Measurements from ENCODE around the gene MPLKIP. TPM values are rescaled to one million over a fixed set of nuclear protein-coding genes. Genes with fewer than 3 reads are reported as not detected.
"Not testable (repeated sequence)": the region's sequence is repeated elsewhere in the genome, so short reads cannot be mapped to it uniquely, and the experiment has no call there.

The MPLKIP gene
- total RNA-seq, 1 experiment from 2014 or later, result 43.8 TPM

DNA sequence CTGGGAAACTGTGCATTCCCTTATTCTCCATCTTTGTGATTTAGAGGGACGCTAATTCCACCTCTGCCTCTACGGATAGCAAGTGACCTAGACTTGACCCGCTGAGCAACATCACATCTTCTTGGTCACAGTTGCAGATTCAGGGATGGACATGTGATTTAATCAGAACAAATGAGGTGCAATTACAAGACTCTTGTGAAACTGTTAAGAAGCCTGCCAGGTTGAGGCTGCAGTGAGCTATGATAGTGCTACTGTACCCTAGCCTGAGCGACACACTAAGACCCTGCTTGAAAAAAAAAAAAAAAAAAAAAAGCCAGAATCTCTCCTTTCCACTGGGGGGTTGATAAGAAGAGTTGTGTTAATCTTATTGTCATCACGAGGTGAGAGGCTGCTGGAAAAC lies 14.4 kb downstream of the MPLKIP start:
- TF ChIP-seq EZH2 (IDR thresholded peaks at IDR 0.05; ENCODE audit: borderline replicate concordance, low read depth, low read length, poor library complexity, severe bottlenecking) (no peak), CTCF (conservative IDR thresholded peaks at IDR 0.05; ENCODE audit: low read depth, low read length) (no peak)
- Histone ChIP-seq H3K27me3 (replicated peaks; ENCODE audit: insufficient read depth, low read depth, low read length, poor library complexity) (no peaks in the 10 kb centered on the region), H3K4me1 (ENCODE audit: insufficient read depth, low read length, poor library complexity, severe bottlenecking) (no peaks in the 10 kb centered on the region), H3K27ac (ENCODE audit: low read depth, low read length, poor library complexity, severe bottlenecking) (no peak overlapping the region), H3K4me3 (ENCODE audit: low read depth, low read length, poor library complexity, severe bottlenecking) (no peak overlapping the region), H3K9me3 (ENCODE audit: low read depth, low read length, poor library complexity, severe bottlenecking) (no peaks in the 10 kb centered on the region), H3K36me3 (ENCODE audit: insufficient read depth, low read length, poor library complexity, severe bottlenecking) (no peaks in the 10 kb centered on the region)
- ChIA-PET POLR2A (ENCODE audit: low non-redundant PET) (no interaction called here), CTCF (no interaction called here)
- no peak for DNase-seq (ENCODE audit: low spot score)
- intact Hi-C loops (cut with micrococcal nuclease; ENCODE audit: unreplicated experiment), result no loop called here
- no TSS peak for BruUV-seq (replicated peaks)

GRCh38 chr7:40118201-40118600 lies 16.2 kb downstream of the MPLKIP start:
- intact Hi-C loops (cut with micrococcal nuclease; ENCODE audit: unreplicated experiment); H3K36me3 ChIP-seq (ENCODE audit: insufficient read depth, low read length, poor library complexity, severe bottlenecking); POLR2A ChIA-PET (ENCODE audit: low non-redundant PET); H3K4me1 ChIP-seq (ENCODE audit: insufficient read depth, low read length, poor library complexity, severe bottlenecking); H3K27me3 ChIP-seq (replicated peaks; ENCODE audit: insufficient read depth, low read depth, low read length, poor library complexity); BruUV-seq (replicated peaks); H3K27ac ChIP-seq (ENCODE audit: low read depth, low read length, poor library complexity, severe bottlenecking); H3K9me3 ChIP-seq (ENCODE audit: low read depth, low read length, poor library complexity, severe bottlenecking); DNase-seq (ENCODE audit: low spot score); H3K4me3 ChIP-seq (ENCODE audit: low read depth, low read length, poor library complexity, severe bottlenecking); CTCF ChIA-PET: not testable (repeated sequence)

DNA sequence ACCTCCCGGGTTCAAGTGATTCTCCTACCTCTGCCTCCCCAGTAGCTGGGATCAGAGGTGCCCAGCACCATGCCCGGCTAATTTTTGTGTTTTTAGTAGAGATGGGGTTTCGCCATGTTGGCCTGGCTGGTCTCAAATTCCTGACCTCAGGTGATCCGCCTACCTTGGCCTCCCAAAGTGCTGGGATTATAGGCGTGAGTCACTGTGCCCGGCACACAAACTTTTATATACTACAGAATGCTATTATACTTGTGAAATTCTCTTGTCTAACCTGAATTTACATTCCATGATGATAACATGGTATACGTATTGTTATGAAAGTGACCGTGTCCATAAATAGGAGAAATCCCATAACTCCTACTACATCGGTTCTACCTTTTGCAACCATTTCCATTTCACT lies 17.2 kb downstream of the MPLKIP start:
- DNase-seq (ENCODE audit: low spot score); CTCF ChIA-PET; BruUV-seq (replicated peaks); POLR2A ChIA-PET (ENCODE audit: low non-redundant PET); H3K4me3 ChIP-seq (ENCODE audit: low read depth, low read length, poor library complexity, severe bottlenecking); H3K27ac ChIP-seq (ENCODE audit: low read depth, low read length, poor library complexity, severe bottlenecking); H3K36me3 ChIP-seq (ENCODE audit: insufficient read depth, low read length, poor library complexity, severe bottlenecking); H3K4me1 ChIP-seq (ENCODE audit: insufficient read depth, low read length, poor library complexity, severe bottlenecking); H3K27me3 ChIP-seq (replicated peaks; ENCODE audit: insufficient read depth, low read depth, low read length, poor library complexity); H3K9me3 ChIP-seq (ENCODE audit: low read depth, low read length, poor library complexity, severe bottlenecking); intact Hi-C loops (cut with micrococcal nuclease; ENCODE audit: unreplicated experiment): not testable (repeated sequence)

DNA sequence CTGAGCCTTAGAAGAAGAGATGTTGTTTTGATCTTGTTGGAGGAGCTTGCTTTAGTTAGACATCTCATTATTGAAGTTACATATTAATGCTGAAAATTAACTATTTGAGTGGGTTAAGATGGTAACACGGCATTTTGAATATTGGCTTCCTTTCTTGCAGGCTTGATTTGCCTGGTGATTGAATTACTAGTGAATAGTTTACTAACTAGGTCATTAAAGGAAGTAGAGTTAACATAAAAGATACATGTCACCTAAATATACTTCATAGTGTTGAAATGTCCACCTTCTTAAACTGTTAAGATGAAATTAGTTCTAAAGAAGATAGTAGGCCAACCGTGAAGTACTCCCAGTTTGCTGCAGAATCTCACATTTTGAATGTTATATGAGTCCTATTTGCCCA lies 18.5 kb downstream of the MPLKIP start:
- Histone ChIP-seq H3K27me3 (replicated peaks; ENCODE audit: insufficient read depth, low read depth, low read length, poor library complexity) (no peaks in the 10 kb centered on the region), H3K27ac (ENCODE audit: low read depth, low read length, poor library complexity, severe bottlenecking) (no peak overlapping the region), H3K36me3 (ENCODE audit: insufficient read depth, low read length, poor library complexity, severe bottlenecking) (no peaks in the 10 kb centered on the region), H3K9me3 (ENCODE audit: low read depth, low read length, poor library complexity, severe bottlenecking) (no peaks in the 10 kb centered on the region), H3K4me1 (ENCODE audit: insufficient read depth, low read length, poor library complexity, severe bottlenecking) (no peaks in the 10 kb centered on the region), H3K4me3 (ENCODE audit: low read depth, low read length, poor library complexity, severe bottlenecking) (no peak overlapping the region)
- TF ChIP-seq EZH2 (IDR thresholded peaks at IDR 0.05; ENCODE audit: borderline replicate concordance, low read depth, low read length, poor library complexity, severe bottlenecking) (no peak), CTCF (conservative IDR thresholded peaks at IDR 0.05; ENCODE audit: low read depth, low read length) (no peak)
- no TSS peak for BruUV-seq (replicated peaks)
- intact Hi-C loops (cut with micrococcal nuclease; ENCODE audit: unreplicated experiment), result no loop called here
- ChIA-PET POLR2A (ENCODE audit: low non-redundant PET) (no interaction called here), CTCF (no interaction called here)
- no peak for DNase-seq (ENCODE audit: low spot score)

All from A673 (cell line).